Measurements from ENCODE around the gene CAPN5. TPM values are rescaled to one million over a fixed set of nuclear protein-coding genes. Genes with fewer than 3 reads are reported as not detected.

CAPN5 gene
- total RNA-seq, 4 donors from 2014 or later, result 1.8 to 16.6 (median 8.0) TPM

- H3K27ac ChIP-seq, result peak overlapping the region; percentile 3 to 54
- no peak overlapping the region for H3K4me3 ChIP-seq
- intact Hi-C loops (cut with DNase I; ENCODE audit: low total_unique reads), result no loop called here
- DNase-seq, result peak in 1 of 2 donors; percentile 10
- H3K9me3 ChIP-seq, result no peaks in the 10 kb centered on the region
- H3K36me3 ChIP-seq, result no peaks in the 10 kb centered on the region
- no peaks in the 10 kb centered on the region for H3K27me3 ChIP-seq
- no peak for TF ChIP-seq CTCF (IDR thresholded peaks at IDR 0.05)
- no peak for TF ChIP-seq POLR2A (IDR thresholded peaks at IDR 0.05)
- no peaks in the 10 kb centered on the region for H3K4me1 ChIP-seq
These were observed 15.4 kb downstream of the CAPN5 start for GRCh38 chr11:77081976-77082836.

- peak in 1 of 2 donors; percentile 47 for DNase-seq
- no peaks in the 10 kb centered on the region for H3K4me1 ChIP-seq
These were observed 16.2 kb downstream of the CAPN5 start for GRCh38 chr11:77082838-77083565.

GRCh38 chr11:77083566-77084245 is 16.9 kb downstream of the CAPN5 start:
- Histone ChIP-seq H3K4me3 (no peak overlapping the region), H3K27ac (peak overlapping the region in 1 of 2 donors; percentile 54), H3K4me1 (no peaks in the 10 kb centered on the region), H3K36me3 (no peaks in the 10 kb centered on the region), H3K9me3 (no peaks in the 10 kb centered on the region), H3K27me3 (no peaks in the 10 kb centered on the region)
- peak in 1 of 2 donors; percentile 10 for DNase-seq
- intact Hi-C loops (cut with DNase I; ENCODE audit: low total_unique reads), result no loop called here
- no peak for TF ChIP-seq CTCF (IDR thresholded peaks at IDR 0.05)
- TF ChIP-seq POLR2A (IDR thresholded peaks at IDR 0.05), result no peak

More at GRCh38 chr11:77082838-77083565, 16.2 kb downstream of the CAPN5 start:
- H3K9me3 ChIP-seq, result no peaks in the 10 kb centered on the region
- H3K27ac ChIP-seq, result peak overlapping the region; percentile 3 to 54
- H3K36me3 ChIP-seq, result no peaks in the 10 kb centered on the region
- intact Hi-C loops (cut with DNase I; ENCODE audit: low total_unique reads), result no loop called here
- H3K27me3 ChIP-seq, result no peaks in the 10 kb centered on the region
- no peak overlapping the region for H3K4me3 ChIP-seq
- TF ChIP-seq CTCF (IDR thresholded peaks at IDR 0.05) (no peak), POLR2A (IDR thresholded peaks at IDR 0.05) (no peak)

DNA sequence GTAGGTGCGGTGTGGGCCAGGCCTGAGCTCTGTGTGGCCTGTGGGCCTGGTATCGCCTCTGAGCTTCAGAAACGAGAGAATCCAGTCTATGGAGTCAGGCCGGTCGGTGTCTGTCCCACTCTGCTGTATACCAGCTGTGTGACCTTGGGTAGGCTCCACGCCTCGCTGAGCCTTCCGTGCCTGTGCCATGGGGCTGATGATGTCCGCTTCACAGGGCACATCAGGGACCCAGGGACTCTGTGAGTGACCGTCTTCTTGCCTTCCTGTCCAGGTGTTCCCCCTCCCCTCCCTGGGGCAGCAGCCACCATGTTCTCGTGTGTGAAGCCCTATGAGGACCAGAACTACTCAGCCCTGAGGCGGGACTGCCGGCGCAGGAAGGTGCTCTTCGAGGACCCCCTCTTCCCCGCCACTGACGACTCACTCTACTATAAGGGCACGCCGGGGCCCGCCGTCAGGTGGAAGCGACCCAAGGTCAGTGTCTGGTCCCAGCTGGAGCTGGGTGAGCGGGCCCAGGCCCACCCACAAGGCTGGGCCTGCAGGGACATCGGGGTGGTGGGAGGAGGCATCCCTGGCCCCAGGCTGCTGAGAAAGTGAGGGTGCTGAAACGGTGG is 17.9 kb downstream of the CAPN5 start:
- Histone ChIP-seq H3K36me3 (no peaks in the 10 kb centered on the region), H3K9me3 (no peaks in the 10 kb centered on the region), H3K4me1 (no peaks in the 10 kb centered on the region), H3K4me3 (no peak overlapping the region), H3K27me3 (no peaks in the 10 kb centered on the region), H3K27ac (no peak overlapping the region)
- intact Hi-C loops (cut with DNase I; ENCODE audit: low total_unique reads), result no loop called here
- TF ChIP-seq POLR2A (IDR thresholded peaks at IDR 0.05), result no peak
- no peak for TF ChIP-seq CTCF (IDR thresholded peaks at IDR 0.05)
- peak in 1 of 2 donors; percentile 13 for DNase-seq
